H1 (cell line): ENCODE data around the gene PPP2R2C. TPM values are rescaled to one million over a fixed set of nuclear protein-coding genes. Genes with fewer than 3 reads are reported as not detected.

Experiments
- CTCF ChIA-PET: fragments of 300-600 bp; sonication (Branson Sonifier 250); formaldehyde crosslinking; loops from one replicate; lab custom pipeline; 2021; ENCODE audit not compliant: partially characterized antibody; lab: Charles Lee
- POLR2A ChIA-PET: fragments of 300-600 bp; sonication (Branson Sonifier 250); formaldehyde crosslinking; loops from one replicate; lab custom pipeline; 2021; ENCODE audit warnings: inconsistent platforms; ENCODE audit not compliant: partially characterized antibody; lab: Charles Lee
- DNase-seq, 2 experiments: peaks; one replicate each; pipeline versions ENCODE4 v3.0.0 to v3.0.0-alpha.2; 2010 to 2022; ENCODE audit warnings: low spot score in 2 of 2, low read depth in 1 of 2, mixed read lengths in 1 of 2
- FAIRE-seq: peaks from 2 replicates; lab custom pipeline; 2011; peaks lifted over from hg19 to GRCh38; lab: Jason Lieb, UNC
- H2AFZ ChIP-seq: 2 replicates; pipeline ENCODE4 v1.8.1; 2012; ENCODE audit warnings: low read length, inconsistent platforms
- H2AK5ac ChIP-seq: 2 replicates; pipeline ENCODE4 v1.6.1; 2013; ENCODE audit warnings: low read depth, low read length
- H2BK120ac ChIP-seq: replicated peaks from 2 replicates; pipeline ENCODE3; 2013; ENCODE audit warnings: low read depth, low read length, inconsistent platforms
- H2BK12ac ChIP-seq: 2 replicates; pipeline ENCODE4 v1.6.1; 2013; ENCODE audit warnings: low read depth, low read length
- H2BK15ac ChIP-seq: 2 replicates; pipeline ENCODE4 v1.6.1; 2013; ENCODE audit warnings: low read length
- H2BK20ac ChIP-seq: 2 replicates; pipeline ENCODE4 v1.6.1; 2013; ENCODE audit warnings: low read length
- H2BK5ac ChIP-seq: 2 replicates; pipeline ENCODE4 v1.6.1; 2013; ENCODE audit warnings: low read depth, low read length
- H3K14ac ChIP-seq: 2 replicates; pipeline ENCODE4 v1.6.1; 2013; ENCODE audit warnings: inconsistent platforms; ENCODE audit not compliant: insufficient read length
- H3K18ac ChIP-seq: 2 replicates; pipeline ENCODE4 v1.6.1; 2013; ENCODE audit warnings: low read length; ENCODE audit errors: extremely low read depth
- H3K23ac ChIP-seq: 2 replicates; pipeline ENCODE4 v1.6.1; 2013; ENCODE audit warnings: inconsistent platforms; ENCODE audit not compliant: insufficient read length
- H3K23me2 ChIP-seq: 2 replicates; pipeline ENCODE4 v1.6.1; 2013; ENCODE audit warnings: low read depth, low read length
- H3K27ac ChIP-seq: 2 replicates; pipeline ENCODE4 v1.6.1; 2011; ENCODE audit warnings: low read depth, low read length, inconsistent platforms
- H3K27me3 ChIP-seq, 4 experiments: replicated peaks in 1 of 4; 1 replicate in 1 of 4; 2 replicates in 3 of 4; pipeline versions ENCODE4 v1.6.1 to v1.8.1; 2011 to 2013; ENCODE audit warnings: low read length in 3 of 4, mild to moderate bottlenecking in 3 of 4, inconsistent platforms in 2 of 4, mixed read lengths in 2 of 4, moderate library complexity in 1 of 4; ENCODE audit not compliant: control insufficient read depth in 3 of 4, insufficient read depth in 3 of 4; ENCODE audit errors: extremely low read depth in 1 of 4
- H3K36me3 ChIP-seq, 4 experiments: 2 replicates each; pipeline versions ENCODE4 v1.6.1 to v1.8.1; 2011 to 2013; ENCODE audit warnings: mild to moderate bottlenecking in 4 of 4, low read length in 3 of 4, moderate library complexity in 2 of 4, control low read depth in 1 of 4, inconsistent platforms in 1 of 4; ENCODE audit not compliant: insufficient read depth in 4 of 4, control insufficient read depth in 2 of 4
- H3K4ac ChIP-seq: replicated peaks from 2 replicates; pipeline ENCODE3; 2013; ENCODE audit warnings: low read length, low read depth, mixed read lengths, inconsistent platforms; ENCODE audit not compliant: insufficient read length
- H3K4me1 ChIP-seq, 4 experiments: replicated peaks in 1 of 4; 1 replicate in 1 of 4; 2 replicates in 3 of 4; pipeline versions ENCODE4 v1.6.1 to v1.8.1; 2011 to 2013; ENCODE audit warnings: low read length in 3 of 4, inconsistent platforms in 2 of 4, mixed read lengths in 1 of 4; ENCODE audit not compliant: insufficient read depth in 4 of 4, control insufficient read depth in 3 of 4
- H3K4me2 ChIP-seq, 2 experiments: 2 replicates each; pipeline versions ENCODE4 v1.6.1 to v1.8.1; 2011 to 2013; ENCODE audit warnings: low read depth in 2 of 2, low read length in 2 of 2, control low read depth in 1 of 2, inconsistent platforms in 1 of 2, mild to moderate bottlenecking in 1 of 2; ENCODE audit not compliant: insufficient read depth in 1 of 2
- H3K4me3 ChIP-seq, 4 experiments: fragments of 200-600, 300-600 bp in 1 of 4; sonication (generic), shearing (Covaris generic), sonication (Bioruptor Twin) in 1 of 4; 2 replicates each; pipeline versions ENCODE4 v1.5.1 to v1.8.1; 2011 to 2016; ENCODE audit warnings: low read length in 4 of 4, low read depth in 3 of 4, control low read depth in 2 of 4, inconsistent platforms in 2 of 4, mild to moderate bottlenecking in 2 of 4, mixed read lengths in 1 of 4, moderate library complexity in 1 of 4; ENCODE audit not compliant: insufficient read depth in 2 of 4; ENCODE audit errors: extremely low read depth in 1 of 4
- H3K56ac ChIP-seq: replicated peaks from 2 replicates; pipeline ENCODE3; 2013; ENCODE audit warnings: low read depth, mild to moderate bottlenecking, mixed read lengths, low read length, inconsistent platforms; ENCODE audit not compliant: insufficient read length
- H3K79me1 ChIP-seq: 2 replicates; pipeline ENCODE4 v1.6.1; 2013; ENCODE audit warnings: low read depth, low read length, control low read depth
- H3K79me2 ChIP-seq, 2 experiments: 2 replicates each; pipeline versions ENCODE4 v1.6.1 to v1.8.1; 2012 to 2013; ENCODE audit warnings: low read length in 2 of 2, mild to moderate bottlenecking in 2 of 2, inconsistent platforms in 1 of 2; ENCODE audit not compliant: insufficient read depth in 2 of 2, control insufficient read depth in 1 of 2
- H3K9ac ChIP-seq, 4 experiments: replicated peaks in 1 of 4; 1 replicate in 1 of 4; 2 replicates in 3 of 4; pipeline versions ENCODE4 v1.6.1 to v1.8.1; 2011 to 2013; ENCODE audit warnings: low read depth in 3 of 4, low read length in 3 of 4, control low read depth in 2 of 4, mild to moderate bottlenecking in 2 of 4, moderate library complexity in 2 of 4, inconsistent platforms in 1 of 4; ENCODE audit errors: extremely low read depth in 1 of 4
- H3K9me3 ChIP-seq, 2 experiments: 2 replicates each; pipeline versions ENCODE4 v1.6.1 to v1.8.1; 2012 to 2013; ENCODE audit warnings: mild to moderate bottlenecking in 2 of 2, moderate library complexity in 2 of 2, control low read depth in 1 of 2, inconsistent platforms in 1 of 2, low read depth in 1 of 2, low read length in 1 of 2, mixed read lengths in 1 of 2; ENCODE audit not compliant: insufficient read depth in 2 of 2
- H4K20me1 ChIP-seq, 2 experiments: replicated peaks in 1 of 2; 2 replicates each; pipeline versions ENCODE3 to v1.8.1; 2011 to 2013; ENCODE audit warnings: inconsistent platforms in 2 of 2, low read length in 2 of 2, mild to moderate bottlenecking in 1 of 2; ENCODE audit not compliant: insufficient read depth in 2 of 2, control insufficient read depth in 1 of 2
- H4K5ac ChIP-seq: 2 replicates; pipeline ENCODE4 v1.6.1; 2013; ENCODE audit warnings: low read length, low read depth, mixed read lengths, inconsistent platforms; ENCODE audit not compliant: insufficient read length
- H4K8ac ChIP-seq: 2 replicates; pipeline ENCODE4 v1.8.0; 2013; ENCODE audit warnings: mild to moderate bottlenecking, moderate library complexity, low read length, inconsistent platforms; ENCODE audit not compliant: insufficient read depth; ENCODE audit errors: extremely low read depth
- H4K91ac ChIP-seq: replicated peaks from 2 replicates; pipeline ENCODE3; 2013; ENCODE audit warnings: low read length, mixed read lengths, inconsistent platforms; ENCODE audit not compliant: insufficient read length
- POLR2AphosphoS5 ChIP-seq: IDR thresholded peaks from 2 replicates; pipeline ENCODE4 v1.6.1; 2011; ENCODE audit warnings: low read depth, low read length
- TAF1 ChIP-seq: IDR thresholded peaks from 2 replicates; pipeline ENCODE4 v1.6.1; 2011; ENCODE audit warnings: mild to moderate bottlenecking, low read depth, low read length
- WGBS, 2 experiments: shearing (Covaris generic) in 1 of 2; methylation state at CpG; one replicate each; pipeline versions ENCODE4 v1.1.6 to v1.1.7; 2013 to 2015; ENCODE audit warnings: low lambda C conversion rate in 2 of 2, mixed read lengths in 2 of 2, inconsistent platforms in 1 of 2, low coverage in 1 of 2, missing lambda C conversion rate in 1 of 2; ENCODE audit not compliant: insufficient replicate concordance in 2 of 2, insufficient coverage in 1 of 2, insufficient read length in 1 of 2; ENCODE audit errors: extremely low coverage in 1 of 2, missing lambda C conversion rate in 1 of 2; 5-methylcytosine and 5-hydroxymethylcytosine counted together
- polyA plus RNA-seq, 7 experiments: library from polyadenylated mRNA; depleted of rRNA in 3 of 7; stranded (reverse) in 5 of 7; unstranded in 2 of 7; fragments of >200 nt in 5 of 7; fragments of 200-250 nt in 2 of 7; gene quantifications; 1 replicate in 5 of 7; 2 replicates in 1 of 7; 4 replicates in 1 of 7; pipeline versions ENCODE4 v1.2.1 to v1.2.3, GENCODE V29; 2011 to 2013; ENCODE audit warnings: missing spikeins in 2 of 7, mixed read lengths in 2 of 7
- total RNA-seq: library from RNA; stranded (reverse); fragmentation: NEBNext Ultra II Directional; extraction: Animal tissue kit (Norgen Biotek cat#: 25700); gene quantifications from 2 replicates; pipeline ENCODE4 v1.2.1, GENCODE V29; 2021

Gene PPP2R2C
- total and polyA plus RNA-seq, 2 of the 8 experiments (the other 6 are each of a cell fraction or from before 2014, with no cell fraction given), result 6.4 TPM

GRCh38 chr4:6500481-6501140, 28.2 kb upstream of the PPP2R2C start:
- Histone ChIP-seq H3K56ac (no peak overlapping the region), H2AFZ (no peak overlapping the region), H4K20me1 (no peaks in the 10 kb centered on the region), H2BK20ac (no peak overlapping the region), H2BK5ac (no peak overlapping the region), H3K27me3 (no peaks in the 10 kb centered on the region; a peak in 1 of 7 replicates), H3K23me2 (no peaks in the 10 kb centered on the region), H3K4ac (no peak overlapping the region), H3K36me3 (no peaks in the 10 kb centered on the region), H2AK5ac (no peak overlapping the region), H3K4me1 (no peaks in the 10 kb centered on the region), H4K5ac (no peak overlapping the region), H3K9ac (no peak overlapping the region), H4K91ac (no peak overlapping the region), H4K8ac (peak overlapping the region; percentile 32; the same call in 1 of the 2 replicates), H2BK120ac (no peak overlapping the region), H2BK15ac (no peak overlapping the region), H3K9me3 (peaks cover 12 to 14% of the 10 kb centered on the region in 2 experiments), H3K14ac (no peak overlapping the region), H3K27ac (no peak overlapping the region), H3K4me2 (no peak overlapping the region), H3K79me2 (no peaks in the 10 kb centered on the region), H3K79me1 (no peaks in the 10 kb centered on the region), H3K23ac (no peak overlapping the region), H2BK12ac (no peak overlapping the region), H3K4me3 (no peak overlapping the region), H3K18ac (no peak overlapping the region)
- CTCF ChIA-PET, result interaction anchor here (0.5 to 1.4 kb wide), 2 partner anchors 24 to 1622 kb away, joined by 3 read pairs; no protein-coding TSS in a partner anchor
- WGBS, 2 experiments, result 90% methylated on average over 10 of the region's 10 CpGs; no CpG with 5 or more reads in 1 of the 2 experiments
- no peak for FAIRE-seq
- POLR2A ChIA-PET, result no interaction called here
- peak in 1 of 2 experiments; percentile 19 for DNase-seq
- TF ChIP-seq TAF1, result no peak
- no peak for TF ChIP-seq POLR2AphosphoS5
